Omental fat pad (tissue), 4 donors: ENCODE results near the gene CHST13. TPM values are rescaled to one million over a fixed set of nuclear protein-coding genes. Genes with fewer than 3 reads are reported as not detected.

ENCODE experiments used
- ATAC-seq: fragments of 150-250 bp; one replicate; pipeline ENCODE4 v1.9.1; 2016; ENCODE audit warnings: mild to moderate bottlenecking, moderate library complexity; ENCODE audit not compliant: low FRiP score
- DNase-seq: peaks from one replicate; pipeline ENCODE4 v3.0.0-alpha.2; 2019; ENCODE audit warnings: low spot score
- CTCF ChIP-seq, 3 donors: fragments of 450-650 bp; IDR thresholded peaks; one replicate each; pipeline ENCODE4 v1.5.1; 2016 to 2017; ENCODE audit warnings: antibody characterized with exemption in 3 of 3, mild to moderate bottlenecking in 3 of 3, moderate library complexity in 2 of 3
- total RNA-seq, 4 donors: library from RNA; depleted of rRNA; stranded (reverse); fragments of >200 nt; gene quantifications; one replicate each; pipeline ENCODE4 v1.1.0, GENCODE V29; 2016

The CHST13 gene
- total RNA-seq, 4 donors from 2014 or later = 0.46 to 2.3 (median 1.7) TPM; not detected in 1

- TF ChIP-seq CTCF (IDR thresholded peaks at IDR 0.05) = no peak
- no peak for DNase-seq
- ATAC-seq = no peak
These were observed 1.3 kb downstream of the CHST13 start for GRCh38 chr3:126525091-126525852.

GRCh38 chr3:126525853-126526667, 2.1 kb downstream of the CHST13 start:
- DNase-seq = no peak
- no peak for TF ChIP-seq CTCF (IDR thresholded peaks at IDR 0.05)
- no peak for ATAC-seq

DNA sequence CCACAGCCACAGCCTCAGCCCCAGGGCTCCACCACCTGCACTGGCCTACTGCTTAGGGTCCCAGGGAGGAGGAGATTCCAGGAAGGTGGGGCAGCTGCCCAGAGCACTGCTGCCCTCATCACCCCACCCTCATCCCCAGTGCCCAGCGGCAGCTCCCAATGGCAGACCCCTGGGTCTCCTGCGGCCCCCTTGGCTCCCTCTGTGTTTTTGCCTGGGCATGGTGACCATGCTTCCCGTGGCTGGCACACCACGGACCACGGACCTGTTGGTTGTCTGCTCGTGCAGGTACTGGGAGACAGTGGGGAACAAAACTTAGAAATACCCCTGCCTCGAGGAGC, 2.7 kb downstream of the CHST13 start:
- no peak for TF ChIP-seq CTCF (IDR thresholded peaks at IDR 0.05)
- ATAC-seq = no peak
- DNase-seq = no peak

GRCh38 chr3:126527006-126527405, 3.1 kb downstream of the CHST13 start:
- no peak for TF ChIP-seq CTCF (IDR thresholded peaks at IDR 0.05)
- DNase-seq = no peak
- no peak for ATAC-seq

DNA sequence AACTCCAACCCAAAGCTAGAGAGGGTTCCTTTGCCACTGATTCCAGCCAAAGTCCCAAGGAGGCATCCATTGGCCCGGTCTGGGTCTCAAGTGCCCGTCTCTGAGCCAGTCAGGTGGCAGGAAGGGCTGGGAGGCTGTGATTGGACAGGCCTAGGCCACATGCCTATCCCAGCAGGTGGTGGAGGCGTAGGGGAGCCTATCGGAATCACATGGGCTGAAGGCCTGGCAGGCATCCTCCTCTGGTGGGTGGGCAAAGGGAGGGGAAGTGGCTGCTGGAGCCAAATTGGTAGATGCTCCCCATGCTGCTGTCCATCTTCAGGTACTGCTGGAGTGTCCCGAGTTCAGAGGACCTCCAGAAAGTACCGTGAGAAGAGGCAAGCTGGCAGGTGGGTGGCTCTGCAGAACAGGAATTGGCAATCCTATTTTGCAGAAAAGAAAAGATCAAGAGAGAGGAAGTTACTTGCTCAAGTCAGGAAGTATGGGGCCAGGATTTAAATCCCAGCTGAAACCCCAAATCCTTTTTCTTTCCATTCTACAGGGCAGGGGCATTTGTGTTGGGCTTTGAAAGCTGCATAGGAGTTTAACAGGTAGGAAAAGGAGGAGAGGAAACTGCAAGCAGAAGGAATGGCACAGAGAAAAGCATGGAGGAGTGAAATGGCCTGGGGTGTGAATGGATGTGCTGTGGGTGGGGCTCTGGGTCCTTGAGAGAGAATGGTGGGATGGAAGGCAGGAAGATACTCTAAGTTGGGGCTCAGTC, 3.7 kb downstream of the CHST13 start:
- no peak for DNase-seq

DNA sequence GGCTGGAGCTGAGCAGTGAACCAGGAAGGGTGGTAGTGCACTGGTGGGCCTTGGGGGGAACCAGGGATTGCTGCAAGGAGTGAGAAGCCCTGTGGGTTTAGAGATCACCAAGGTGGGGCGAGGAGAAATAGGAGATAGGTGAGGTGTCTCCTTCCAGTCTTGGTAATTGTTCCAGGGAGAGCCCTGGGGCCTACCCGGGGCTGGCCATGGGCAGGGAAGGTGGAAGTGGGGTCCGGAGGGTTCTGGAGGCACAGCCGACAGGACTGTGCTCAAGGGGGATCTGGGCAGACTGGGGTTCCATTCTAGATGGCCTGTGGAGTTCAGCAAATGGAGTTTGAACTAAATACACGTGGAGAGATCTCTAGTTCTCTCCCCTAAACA, 4.5 kb downstream of the CHST13 start:
- TF ChIP-seq CTCF (IDR thresholded peaks at IDR 0.05) = no peak
- DNase-seq = no peak
- ATAC-seq = no peak

More for the DNA sequence above, 3.7 kb downstream of the CHST13 start:
- ATAC-seq = no peak
- TF ChIP-seq CTCF (IDR thresholded peaks at IDR 0.05) = no peak
